ENCODE measurements around the gene GNAQ. TPM values are rescaled to one million over a fixed set of nuclear protein-coding genes. Genes with fewer than 3 reads are reported as not detected.

GNAQ gene
- total and polyA plus RNA-seq, 2 donors from 2014 or later: 16.2 to 83.4 TPM

GRCh38 chr9:78001946-78002731 is 29.5 kb downstream of the GNAQ start:
- H3K9me3 ChIP-seq (ENCODE audit: control insufficient read depth in 2 of 3, insufficient read depth in 1 of 3, low read length in 3 of 3): no peaks in the 10 kb centered on the region
- no peaks in the 10 kb centered on the region for H3K27me3 ChIP-seq (ENCODE audit: control insufficient read depth, insufficient read depth, low read length)
- no peak overlapping the region for H3K9ac ChIP-seq (ENCODE audit: low read length in 3 of 3)
- TF ChIP-seq CTCF (IDR thresholded peaks at IDR 0.05; ENCODE audit: borderline replicate concordance, extremely low read depth, insufficient read depth): no peak
- DNase-seq (no peak), FAIRE-seq (no peak)
- intact Hi-C loops (cut with DNase I): no loop called here
- H3K27ac ChIP-seq (ENCODE audit: low read depth in 2 of 2, low read length in 2 of 2): no peak overlapping the region
- H3K4me3 ChIP-seq (ENCODE audit: low read length in 3 of 3): no peak overlapping the region
- peaks cover 2 to 24% (median 13%) of the 10 kb centered on the region in 3 donors for H3K4me1 ChIP-seq (ENCODE audit: control insufficient read depth in 2 of 3, insufficient read depth in 2 of 3, low read depth in 1 of 3, low read length in 3 of 3)
- H3K36me3 ChIP-seq (ENCODE audit: control insufficient read depth in 2 of 3, insufficient read depth in 3 of 3, low read length in 3 of 3): no peaks in the 10 kb centered on the region

GRCh38 chr9:78000221-78000620 is 31.4 kb downstream of the GNAQ start:
- Histone ChIP-seq H3K4me3 (ENCODE audit: low read length in 3 of 3) (no peak overlapping the region), H3K4me1 (ENCODE audit: control insufficient read depth in 2 of 3, insufficient read depth in 2 of 3, low read depth in 1 of 3, low read length in 3 of 3) (peaks cover 2 to 25% (median 11%) of the 10 kb centered on the region in 3 donors), H3K9ac (ENCODE audit: low read length in 3 of 3) (no peak overlapping the region), H3K36me3 (ENCODE audit: control insufficient read depth in 2 of 3, insufficient read depth in 3 of 3, low read length in 3 of 3) (no peaks in the 10 kb centered on the region), H3K27ac (ENCODE audit: low read depth in 2 of 2, low read length in 2 of 2) (no peak overlapping the region), H3K9me3 (ENCODE audit: control insufficient read depth in 2 of 3, insufficient read depth in 1 of 3, low read length in 3 of 3) (no peaks in the 10 kb centered on the region), H3K27me3 (ENCODE audit: control insufficient read depth, insufficient read depth, low read length) (no peaks in the 10 kb centered on the region)
- DNase-seq (no peak), FAIRE-seq (no peak)
- intact Hi-C loops (cut with DNase I): no loop called here
- no peak for TF ChIP-seq CTCF (IDR thresholded peaks at IDR 0.05; ENCODE audit: borderline replicate concordance, extremely low read depth, insufficient read depth)

- Histone ChIP-seq H3K9ac (ENCODE audit: low read length in 3 of 3) (no peak overlapping the region), H3K4me3 (ENCODE audit: low read length in 3 of 3) (no peak overlapping the region), H3K27ac (ENCODE audit: low read depth in 2 of 2, low read length in 2 of 2) (no peak overlapping the region), H3K27me3 (ENCODE audit: control insufficient read depth, insufficient read depth, low read length) (no peaks in the 10 kb centered on the region), H3K4me1 (ENCODE audit: control insufficient read depth in 2 of 3, insufficient read depth in 2 of 3, low read depth in 1 of 3, low read length in 3 of 3) (peaks cover 2 to 25% (median 9%) of the 10 kb centered on the region in 3 donors), H3K36me3 (ENCODE audit: control insufficient read depth in 2 of 3, insufficient read depth in 3 of 3, low read length in 3 of 3) (no peaks in the 10 kb centered on the region), H3K9me3 (ENCODE audit: control insufficient read depth in 2 of 3, insufficient read depth in 1 of 3, low read length in 3 of 3) (no peaks in the 10 kb centered on the region)
- no peak for TF ChIP-seq CTCF (IDR thresholded peaks at IDR 0.05; ENCODE audit: borderline replicate concordance, extremely low read depth, insufficient read depth)
- no peak for FAIRE-seq
- intact Hi-C loops (cut with DNase I): no loop called here
- DNase-seq: no peak
Measured at GRCh38 chr9:77999231-77999631, 32.4 kb downstream of the GNAQ start.
